Astrocyte (in vitro differentiated cells and primary cell): Measurements from ENCODE around the gene GSTA5. TPM values are rescaled to one million over a fixed set of nuclear protein-coding genes. Genes with fewer than 3 reads are reported as not detected.
A peak's percentile ranks its signal among the peaks of the same experiment; 100 is the strongest.
"Not testable (repeated sequence)": the region's sequence is repeated elsewhere in the genome, so short reads cannot be mapped to it uniquely, and the experiment has no call there.

Experiments
- DNase-seq: peaks from one replicate; pipeline ENCODE4 v3.0.0-alpha.2; 2010; ENCODE audit warnings: low read depth
- FAIRE-seq: peaks from 2 replicates; lab custom pipeline; 2011; peaks lifted over from hg19 to GRCh38; lab: Jason Lieb, UNC
- H2AFZ ChIP-seq: 2 replicates; pipeline ENCODE4 v1.6.0; 2012; ENCODE audit warnings: low read depth, low read length, inconsistent platforms
- H3K27ac ChIP-seq: 2 replicates; pipeline ENCODE4 v1.5.1; 2011; ENCODE audit warnings: low read depth, low read length, inconsistent platforms
- H3K27me3 ChIP-seq: 2 replicates; pipeline ENCODE4 v1.6.0; 2011; ENCODE audit warnings: low read length, inconsistent platforms; ENCODE audit not compliant: insufficient read depth
- H3K36me3 ChIP-seq: 2 replicates; pipeline ENCODE4 v1.5.1; 2011; ENCODE audit warnings: low read length, inconsistent platforms; ENCODE audit not compliant: insufficient read depth
- H3K4me1 ChIP-seq: 2 replicates; pipeline ENCODE4 v1.5.1; 2011; ENCODE audit warnings: low read length, inconsistent platforms; ENCODE audit not compliant: insufficient read depth
- H3K4me2 ChIP-seq: 2 replicates; pipeline ENCODE4 v1.6.0; 2012; ENCODE audit warnings: low read length, inconsistent platforms
- H3K4me3 ChIP-seq: 2 replicates; pipeline ENCODE4 v1.5.1; 2011; ENCODE audit warnings: low read depth, mild to moderate bottlenecking, low read length, inconsistent platforms; ENCODE audit not compliant: insufficient read depth
- H3K79me2 ChIP-seq: 2 replicates; pipeline ENCODE4 v1.6.0; 2012; ENCODE audit warnings: mild to moderate bottlenecking, low read length, inconsistent platforms; ENCODE audit not compliant: insufficient read depth
- H3K9ac ChIP-seq: 2 replicates; pipeline ENCODE4 v1.6.0; 2012; ENCODE audit warnings: mild to moderate bottlenecking, low read length, inconsistent platforms
- H3K9me3 ChIP-seq: 2 replicates; pipeline ENCODE4 v1.5.1; 2012; ENCODE audit warnings: low read depth, mild to moderate bottlenecking, low read length, inconsistent platforms; ENCODE audit not compliant: insufficient read depth
- H4K20me1 ChIP-seq: 2 replicates; pipeline ENCODE4 v1.6.0; 2012; ENCODE audit warnings: low read length, inconsistent platforms; ENCODE audit not compliant: insufficient read depth
- H3K27ac Mint-ChIP-seq: one replicate; pipeline ENCODE4 v1.8.0; 2021; ENCODE audit warnings: mild to moderate bottlenecking, mixed read lengths; ENCODE audit not compliant: unreplicated experiment
- H3K27me3 Mint-ChIP-seq: one replicate; pipeline ENCODE4 v1.8.0; 2021; ENCODE audit warnings: low read depth, mixed read lengths; ENCODE audit not compliant: unreplicated experiment
- H3K36me3 Mint-ChIP-seq: one replicate; pipeline ENCODE4 v1.8.0; 2021; ENCODE audit warnings: low read depth, mixed read lengths; ENCODE audit not compliant: unreplicated experiment
- H3K4me1 Mint-ChIP-seq: one replicate; pipeline ENCODE4 v1.8.0; 2021; ENCODE audit warnings: low read depth, mixed read lengths; ENCODE audit not compliant: unreplicated experiment
- H3K4me3 Mint-ChIP-seq: one replicate; pipeline ENCODE4 v1.8.0; 2021; ENCODE audit warnings: mild to moderate bottlenecking, moderate library complexity, mixed read lengths; ENCODE audit not compliant: unreplicated experiment
- H3K9me3 Mint-ChIP-seq: one replicate; pipeline ENCODE4 v1.8.0; 2021; ENCODE audit warnings: mild to moderate bottlenecking, mixed read lengths; ENCODE audit not compliant: unreplicated experiment
- CTCF ChIP-seq: IDR thresholded peaks from 2 replicates; pipeline ENCODE4 v1.5.1; 2011; ENCODE audit warnings: low read depth, mild to moderate bottlenecking, inconsistent platforms, low read length, moderate library complexity; ENCODE audit not compliant: insufficient read depth
- EZH2 ChIP-seq: IDR thresholded peaks from 2 replicates; pipeline ENCODE4 v1.6.1; 2012; ENCODE audit warnings: mild to moderate bottlenecking, low read length, inconsistent platforms; ENCODE audit not compliant: insufficient read depth
- total RNA-seq: library from RNA; stranded (reverse); gene quantifications from 2 replicates; pipeline ENCODE4 v1.2.1, GENCODE V29; 2021

GSTA5 gene
- total RNA-seq, 1 donor from 2014 or later, result not detected

- Histone ChIP-seq H3K4me3 (no peak overlapping the region), H3K27me3 (no peaks in the 10 kb centered on the region), H3K27ac (no peak overlapping the region), H3K9me3 (no peaks in the 10 kb centered on the region), H3K9ac (no peak overlapping the region), H3K79me2 (no peaks in the 10 kb centered on the region), H4K20me1 (no peaks in the 10 kb centered on the region), H3K4me1 (no peaks in the 10 kb centered on the region), H2AFZ (no peak overlapping the region), H3K4me2 (no peak overlapping the region), H3K36me3 (no peaks in the 10 kb centered on the region)
- no peak for TF ChIP-seq CTCF
- TF ChIP-seq EZH2, result no peak
- peaks cover 26% of the 10 kb centered on the region for H3K4me1 Mint-ChIP-seq
- H3K27ac Mint-ChIP-seq, result peak overlapping the region; percentile 84
- DNase-seq, result no peak
- peaks cover 19% of the 10 kb centered on the region for H3K9me3 Mint-ChIP-seq
- H3K4me3 Mint-ChIP-seq, result no peak overlapping the region
- FAIRE-seq, result no peak
- H3K27me3 Mint-ChIP-seq, result peaks cover 4% of the 10 kb centered on the region
- no peaks in the 10 kb centered on the region for H3K36me3 Mint-ChIP-seq
Observed at GRCh38 chr6:52790861-52791260, 49.8 kb downstream of the GSTA5 start.

- FAIRE-seq, result peak; percentile 76
- H3K9me3 ChIP-seq, H3K4me3 Mint-ChIP-seq, H3K27me3 Mint-ChIP-seq, H4K20me1 ChIP-seq, H3K27ac ChIP-seq, H3K79me2 ChIP-seq, H3K4me3 ChIP-seq, H3K4me1 ChIP-seq, H3K9ac ChIP-seq, H3K27me3 ChIP-seq, H3K4me2 ChIP-seq, H2AFZ ChIP-seq, H3K36me3 Mint-ChIP-seq, H3K36me3 ChIP-seq: not testable (repeated sequence)
- peaks cover 26% of the 10 kb centered on the region for H3K4me1 Mint-ChIP-seq
- peak overlapping the region; percentile 84 for H3K27ac Mint-ChIP-seq
- peak; percentile 49 for DNase-seq
- peaks cover 19% of the 10 kb centered on the region for H3K9me3 Mint-ChIP-seq
Observed at GRCh38 chr6:52789658-52790057, 51.0 kb downstream of the GSTA5 start.

GRCh38 chr6:52788478-52788877, 52.1 kb downstream of the GSTA5 start:
- DNase-seq (peak; percentile 30), FAIRE-seq (no peak)
- Mint-ChIP-seq H3K9me3 (peaks cover 18% of the 10 kb centered on the region), H3K27ac (peak overlapping the region; percentile 84), H3K36me3 (no peaks in the 10 kb centered on the region), H3K27me3 (no peaks in the 10 kb centered on the region), H3K4me1 (peaks cover 26% of the 10 kb centered on the region), H3K4me3 (no peak overlapping the region)
- Histone ChIP-seq H4K20me1 (no peaks in the 10 kb centered on the region), H3K4me1 (no peaks in the 10 kb centered on the region), H3K27ac (no peak overlapping the region), H3K79me2 (no peaks in the 10 kb centered on the region), H3K4me3 (no peak overlapping the region), H3K27me3 (no peaks in the 10 kb centered on the region), H2AFZ (no peak overlapping the region), H3K9ac (no peak overlapping the region), H3K36me3 (no peaks in the 10 kb centered on the region), H3K4me2 (no peak overlapping the region), H3K9me3 (no peaks in the 10 kb centered on the region)
- no peak for TF ChIP-seq EZH2
- TF ChIP-seq CTCF, result no peak
